Pons (tissue), 1 donor: ENCODE data around the gene AKAP8L.

Source experiments
- DNase-seq: peaks from one replicate; pipeline ENCODE4 v3.0.0-alpha.2; 2016; ENCODE audit warnings: low spot score

The AKAP8L gene

GRCh38 chr19:15448778-15449619 is 30.2 kb upstream of the AKAP8L start:
- no peak for DNase-seq

- no peak for DNase-seq
Observed at GRCh38 chr19:15448044-15448777, 29.4 kb upstream of the AKAP8L start.

GRCh38 chr19:15447057-15447456 is 28.3 kb upstream of the AKAP8L start:
- no peak for DNase-seq

GRCh38 chr19:15445807-15446376 is 27.1 kb upstream of the AKAP8L start:
- DNase-seq, result no peak

DNA sequence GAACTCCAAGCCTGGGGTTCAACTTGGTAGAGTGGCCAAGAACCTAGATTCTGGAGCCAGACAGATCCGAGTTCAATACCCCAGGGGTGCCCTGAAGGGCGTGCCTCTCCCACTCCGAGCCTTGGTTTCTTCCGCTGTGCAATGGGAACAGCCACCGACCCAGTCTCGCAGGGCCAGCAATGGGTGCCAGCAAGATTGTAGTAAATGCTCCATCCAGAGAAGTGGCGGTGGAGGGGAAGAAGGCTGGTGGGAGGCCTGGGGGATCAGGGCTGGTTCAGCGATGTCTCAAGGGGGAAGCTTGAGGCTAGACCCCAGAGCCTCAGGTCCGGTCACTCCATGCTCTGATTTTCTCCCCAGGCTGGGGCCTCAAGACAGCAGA is 26.4 kb upstream of the AKAP8L start:
- DNase-seq, result no peak

GRCh38 chr19:15444505-15445226 is 25.9 kb upstream of the AKAP8L start:
- DNase-seq, result no peak

DNA sequence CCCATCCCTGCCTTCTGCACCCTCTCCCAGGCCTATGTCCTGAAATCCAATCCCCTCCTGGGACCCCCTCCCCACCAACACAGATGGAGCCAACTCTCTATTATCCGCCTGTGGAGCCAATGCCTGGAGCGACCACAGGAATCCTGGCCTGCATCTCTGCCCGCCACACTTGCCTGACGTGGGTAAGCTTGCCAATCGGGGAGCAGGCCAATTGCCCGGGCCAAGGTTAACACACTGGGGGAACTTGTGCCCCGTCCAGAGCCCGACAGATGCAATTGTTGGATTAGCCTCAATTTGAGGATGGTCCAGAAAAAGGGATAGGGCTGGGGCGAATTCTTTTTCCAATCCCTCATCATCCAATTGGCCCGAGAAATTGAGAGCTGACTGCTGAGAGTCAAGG is 25.1 kb upstream of the AKAP8L start:
- no peak for DNase-seq

GRCh38 chr19:15443325-15443724 is 24.5 kb upstream of the AKAP8L start:
- DNase-seq, result no peak

- no peak for DNase-seq
Observed at GRCh38 chr19:15442142-15442920, 23.5 kb upstream of the AKAP8L start.

- DNase-seq, result no peak
Observed at GRCh38 chr19:15441317-15441716, 22.5 kb upstream of the AKAP8L start.

DNA sequence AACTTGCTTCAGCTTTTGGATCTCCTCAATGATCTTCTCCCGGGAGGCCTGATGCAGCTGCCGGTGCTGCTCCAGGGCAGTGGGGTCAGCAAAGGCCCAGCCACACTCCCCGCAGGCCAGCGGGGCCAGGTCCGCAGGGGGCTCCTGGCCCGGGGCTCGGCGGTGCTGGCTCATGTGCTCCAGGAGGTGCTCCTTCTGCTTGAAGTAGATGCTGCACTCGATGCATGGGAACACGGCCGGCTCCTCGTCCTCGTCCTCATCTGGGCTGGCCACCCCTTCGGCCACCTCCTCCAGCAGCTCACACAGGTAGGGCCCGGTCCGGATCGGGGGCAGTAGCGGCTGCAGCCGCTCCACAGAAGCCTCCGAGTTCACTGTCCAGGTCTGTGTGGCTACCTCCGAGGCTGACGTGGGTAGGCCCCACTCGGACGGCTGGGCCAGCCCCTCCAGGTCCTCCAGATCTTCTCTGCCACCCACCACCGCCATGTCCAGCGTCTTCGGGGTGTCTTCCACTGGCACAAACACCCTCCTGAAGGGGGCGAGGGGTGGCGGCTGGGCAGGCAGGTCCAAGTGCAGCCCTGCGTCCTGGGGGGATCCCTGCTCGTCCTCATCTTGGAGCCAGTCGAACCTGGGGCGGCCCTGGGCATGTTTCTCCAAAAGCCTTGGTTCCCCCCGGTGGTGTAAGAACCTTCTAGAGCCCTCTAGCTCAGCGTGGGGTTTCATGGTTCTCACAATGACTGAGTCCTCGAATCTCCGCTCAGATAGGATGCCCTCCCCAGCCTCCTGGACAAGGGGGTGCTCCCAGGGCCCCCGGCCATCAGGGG is 21.2 kb upstream of the AKAP8L start:
- DNase-seq, result no peak

- no peak for DNase-seq
Observed at GRCh38 chr19:15439078-15439799, 20.5 kb upstream of the AKAP8L start.

DNA sequence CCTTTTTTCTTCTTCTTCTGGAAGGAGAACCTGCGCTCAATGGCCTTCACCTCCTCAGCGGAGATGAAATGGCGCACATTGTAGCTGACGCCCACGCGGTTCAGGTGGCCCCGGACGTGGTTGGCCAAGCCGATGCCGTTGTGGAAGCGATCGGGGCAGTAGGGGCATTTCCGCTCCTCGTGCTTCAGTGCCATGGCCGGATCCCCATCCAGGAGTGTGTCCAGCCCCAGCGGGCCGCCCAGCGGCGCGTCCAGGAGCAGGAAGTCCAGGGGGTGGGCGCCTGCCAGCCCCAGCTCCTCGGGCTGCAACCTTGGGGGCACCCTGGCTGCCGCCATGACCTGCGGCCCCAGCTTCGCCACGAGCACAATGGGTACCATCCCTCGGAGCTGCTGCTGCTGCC is 19.8 kb upstream of the AKAP8L start:
- DNase-seq, result no peak

DNA sequence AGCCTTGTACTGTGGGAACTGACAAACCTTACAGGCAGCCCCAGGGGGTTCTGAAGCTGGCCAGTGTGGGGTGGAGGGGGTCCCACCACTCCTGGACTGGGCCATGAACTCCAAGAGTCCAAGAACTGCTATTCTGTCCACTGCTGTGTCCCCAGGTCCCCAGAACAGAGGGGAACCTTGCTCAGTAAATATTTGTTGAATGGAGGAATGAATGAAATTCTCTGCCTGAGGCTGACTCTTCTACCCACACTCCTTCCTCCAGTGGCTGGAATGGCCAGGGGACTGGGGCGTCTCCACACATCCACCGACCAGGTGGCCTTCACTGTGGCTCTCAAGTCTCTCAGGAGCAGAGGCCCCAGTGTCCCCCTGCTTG is 19.3 kb upstream of the AKAP8L start:
- DNase-seq, result no peak

DNA sequence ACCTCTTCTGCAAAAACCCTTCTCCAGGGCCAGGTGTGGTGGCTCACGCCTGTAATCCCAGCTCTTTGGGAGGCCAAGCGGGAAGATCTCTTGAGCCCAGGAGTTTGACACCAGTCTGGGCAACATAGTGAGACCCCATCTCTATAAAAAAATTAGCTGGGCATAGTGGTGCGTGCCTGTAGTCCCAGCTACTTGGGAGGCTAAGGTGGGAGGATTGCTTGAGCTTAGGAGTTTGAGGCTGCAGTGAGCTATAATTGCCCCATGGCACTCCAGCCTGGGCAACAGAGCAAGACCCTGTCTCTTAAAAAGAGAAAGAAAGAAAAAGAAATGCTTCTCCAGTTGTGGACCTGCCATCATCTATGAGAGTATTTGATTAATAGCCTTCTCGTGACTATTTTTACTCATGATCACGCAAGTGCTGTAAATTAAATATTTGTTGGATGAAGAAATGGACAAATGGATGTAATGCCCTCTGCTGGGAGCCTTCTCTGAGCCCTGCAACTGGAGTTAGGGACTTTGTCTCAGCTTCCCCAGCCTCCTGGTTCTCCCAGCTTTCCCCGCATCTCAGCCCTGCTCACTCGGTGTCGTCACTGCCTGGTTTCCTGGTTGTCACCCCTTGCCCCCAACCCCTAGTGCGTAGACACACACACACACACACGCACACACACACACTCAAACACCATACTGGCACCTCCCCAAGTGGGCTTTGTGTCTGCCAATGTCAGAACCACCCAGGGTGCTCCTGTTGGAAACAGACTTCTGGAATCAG is 18.8 kb upstream of the AKAP8L start:
- no peak for DNase-seq

- no peak for DNase-seq
Observed at GRCh38 chr19:15436826-15437110, 18.0 kb upstream of the AKAP8L start.

DNA sequence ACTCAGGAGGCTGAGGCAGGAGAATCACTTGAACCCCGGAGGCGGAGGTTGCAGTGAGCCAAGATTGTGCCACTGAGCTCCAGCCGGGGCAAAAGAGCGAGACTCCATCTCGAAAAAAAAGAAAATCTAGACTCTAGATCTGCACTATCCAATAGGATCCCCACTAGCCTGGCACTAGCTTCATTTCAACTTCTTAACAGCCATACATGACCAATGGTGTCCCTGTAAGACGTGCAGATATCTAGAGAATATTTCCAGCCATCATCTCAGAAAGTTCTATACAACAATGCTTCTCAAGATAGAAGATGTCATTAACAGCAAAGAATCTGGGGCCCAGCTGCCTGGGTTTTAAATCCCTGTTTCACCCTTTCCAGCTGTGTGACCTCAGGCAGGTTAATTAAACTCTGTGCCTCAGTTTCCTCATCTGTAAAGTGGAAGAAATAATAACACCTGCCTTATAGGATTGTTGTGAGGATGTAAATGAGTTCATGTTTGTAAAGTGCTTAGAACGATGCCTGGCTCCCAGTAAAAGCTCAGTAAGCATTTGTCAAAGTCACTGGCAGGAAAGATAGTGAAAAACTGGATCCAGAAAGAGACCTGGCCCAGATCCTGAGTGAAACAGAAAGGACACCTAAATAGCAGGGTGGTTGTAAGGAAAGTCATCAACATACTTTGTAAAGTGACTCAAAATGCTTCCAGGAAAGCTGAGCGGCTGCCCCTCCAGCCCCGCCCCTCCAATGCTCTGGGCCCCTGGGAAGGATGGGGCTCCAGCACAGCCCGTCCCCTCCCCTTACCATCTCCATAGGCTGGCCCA is 17.4 kb upstream of the AKAP8L start:
- no peak for DNase-seq

GRCh38 chr19:15433519-15434069 is 14.8 kb upstream of the AKAP8L start:
- no peak for DNase-seq
